ENCODE results near the gene ZSCAN2.
"Not testable (repeated sequence)": the region's sequence is repeated elsewhere in the genome, so short reads cannot be mapped to it uniquely, and the experiment has no call there.

ZSCAN2 gene

GRCh38 chr15:84642640-84643039 is 41.8 kb downstream of the ZSCAN2 start:
- not testable (repeated sequence) for DNase-seq

- no peak for DNase-seq
Measured at GRCh38 chr15:84643838-84644237, 43.0 kb downstream of the ZSCAN2 start.

GRCh38 chr15:84645496-84645895 is 44.7 kb downstream of the ZSCAN2 start:
- DNase-seq: no peak

- DNase-seq: no peak
Measured at GRCh38 chr15:84645997-84646396, 45.2 kb downstream of the ZSCAN2 start.

GRCh38 chr15:84647726-84648125 is 46.9 kb downstream of the ZSCAN2 start:
- DNase-seq: no peak

- DNase-seq: no peak
Measured at GRCh38 chr15:84648539-84648938, 47.7 kb downstream of the ZSCAN2 start.

- DNase-seq: no peak
Measured at GRCh38 chr15:84649706-84650105, 48.9 kb downstream of the ZSCAN2 start.

- DNase-seq: no peak
Measured at GRCh38 chr15:84653584-84653909, 52.7 kb downstream of the ZSCAN2 start.

- DNase-seq: peak; percentile 21 to 58
Measured at GRCh38 chr15:84653910-84654688, 53.3 kb downstream of the ZSCAN2 start, which contains the start of gene WDR73. Gene WDR73, minus strand, starts transcription at chr15:84654283. Its CDS starts 9 bp downstream, at chr15:84654274.

GRCh38 chr15:84654689-84655453 is 54.1 kb downstream of the ZSCAN2 start:
- peak in 1 of 2 experiments; percentile 31 for DNase-seq

GRCh38 chr15:84656972-84657371 is 56.2 kb downstream of the ZSCAN2 start:
- DNase-seq: no peak

- no peak for DNase-seq
Measured at GRCh38 chr15:84657748-84658079, 56.9 kb downstream of the ZSCAN2 start.

- peak; percentile 23 to 57 for DNase-seq
Measured at GRCh38 chr15:84658080-84658787, 57.4 kb downstream of the ZSCAN2 start, which contains the start of gene NMB. Gene NMB, minus strand, starts transcription at chr15:84658199. Its CDS starts 47 bp downstream, at chr15:84658152.

GRCh38 chr15:84658788-84659411 is 58.1 kb downstream of the ZSCAN2 start:
- no peak for DNase-seq

- no peak for DNase-seq
Measured at GRCh38 chr15:84659904-84660781, 59.3 kb downstream of the ZSCAN2 start.

- DNase-seq: no peak
Measured at GRCh38 chr15:84661001-84661400, 60.2 kb downstream of the ZSCAN2 start.

GRCh38 chr15:84666373-84666772 is 65.6 kb downstream of the ZSCAN2 start:
- no peak for DNase-seq

GRCh38 chr15:84668221-84668982 is 67.6 kb downstream of the ZSCAN2 start:
- no peak for DNase-seq

GRCh38 chr15:84669726-84670125 is 68.9 kb downstream of the ZSCAN2 start:
- DNase-seq: no peak

- no peak for DNase-seq
Measured at GRCh38 chr15:84671211-84671610, 70.4 kb downstream of the ZSCAN2 start.

Data from NCI-H187 (cell line).